ENCODE data around the gene TNFRSF1A.

DNA sequence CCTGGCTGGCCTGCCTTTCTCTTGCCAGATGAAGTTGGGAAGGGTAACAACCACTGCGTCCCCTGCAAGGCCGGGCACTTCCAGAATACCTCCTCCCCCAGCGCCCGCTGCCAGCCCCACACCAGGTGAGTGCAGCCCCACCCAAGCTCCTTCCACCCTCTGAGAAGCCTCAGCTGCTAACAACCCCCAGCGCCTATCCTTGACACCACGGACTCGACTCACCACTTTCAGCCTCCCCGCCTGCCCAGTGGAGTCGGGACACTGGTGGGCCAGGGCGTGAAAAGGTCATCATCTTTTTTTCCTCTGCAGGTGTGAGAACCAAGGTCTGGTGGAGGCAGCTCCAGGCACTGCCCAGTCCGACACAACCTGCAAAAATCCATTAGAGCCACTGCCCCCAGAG lies 44.2 kb upstream of the TNFRSF1A start:
- TF ChIP-seq POLR2A (IDR thresholded peaks at IDR 0.05; ENCODE audit: low read depth, low read length) = no peak
- no peak for TF ChIP-seq POLR2AphosphoS5 (IDR thresholded peaks at IDR 0.05; ENCODE audit: low read depth, low read length)
- no peak for TF ChIP-seq TAF1 (IDR thresholded peaks at IDR 0.05; ENCODE audit: low read depth, low read length)
- no peak for TF ChIP-seq SPI1 (IDR thresholded peaks at IDR 0.05; ENCODE audit: low read depth, low read length)

Measured in GM12891 (cell line).